Measurements from ENCODE around the gene SEMA4D.

DNA sequence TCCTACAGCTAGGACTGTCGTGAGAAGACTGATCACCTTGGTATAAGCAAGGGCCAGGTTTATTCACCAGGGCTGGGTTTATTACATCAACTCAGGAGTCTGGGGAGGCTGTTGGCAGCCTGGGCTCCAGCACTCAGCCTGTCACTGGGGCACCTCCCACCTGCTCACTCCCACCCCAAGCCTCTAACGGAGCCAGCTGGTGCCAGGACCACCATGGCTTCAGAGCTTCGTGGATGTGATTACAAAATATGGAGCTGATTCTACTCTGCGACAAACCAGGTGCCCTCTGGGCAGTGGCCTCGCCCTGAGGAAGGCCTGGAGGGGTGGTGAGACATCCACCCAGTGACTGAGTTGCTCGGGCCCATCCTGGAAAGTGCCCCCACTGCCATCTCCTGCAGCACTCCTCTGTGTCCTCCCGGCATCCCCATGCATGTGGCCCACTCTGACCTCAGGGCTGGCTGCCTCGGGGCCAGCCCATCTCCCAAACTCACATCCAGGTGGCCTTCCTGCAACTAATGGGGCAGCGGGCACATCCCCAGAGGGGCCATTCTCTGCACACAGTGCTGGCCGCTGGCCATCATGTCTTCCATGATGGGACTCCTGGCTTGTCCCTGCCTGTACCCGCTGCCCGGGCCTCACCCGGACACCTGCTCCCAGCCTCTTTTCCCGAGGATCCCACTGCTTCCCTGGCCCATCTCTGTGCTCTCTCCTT lies 130.0 kb downstream of the SEMA4D start:
- peak in 2 of 3 donors; percentile 18 to 55 for TF ChIP-seq POLR2AphosphoS5 (IDR thresholded peaks at IDR 0.05)
- TF ChIP-seq POLR2A (IDR thresholded peaks at IDR 0.05): no peak
- TF ChIP-seq, protein P1, sequence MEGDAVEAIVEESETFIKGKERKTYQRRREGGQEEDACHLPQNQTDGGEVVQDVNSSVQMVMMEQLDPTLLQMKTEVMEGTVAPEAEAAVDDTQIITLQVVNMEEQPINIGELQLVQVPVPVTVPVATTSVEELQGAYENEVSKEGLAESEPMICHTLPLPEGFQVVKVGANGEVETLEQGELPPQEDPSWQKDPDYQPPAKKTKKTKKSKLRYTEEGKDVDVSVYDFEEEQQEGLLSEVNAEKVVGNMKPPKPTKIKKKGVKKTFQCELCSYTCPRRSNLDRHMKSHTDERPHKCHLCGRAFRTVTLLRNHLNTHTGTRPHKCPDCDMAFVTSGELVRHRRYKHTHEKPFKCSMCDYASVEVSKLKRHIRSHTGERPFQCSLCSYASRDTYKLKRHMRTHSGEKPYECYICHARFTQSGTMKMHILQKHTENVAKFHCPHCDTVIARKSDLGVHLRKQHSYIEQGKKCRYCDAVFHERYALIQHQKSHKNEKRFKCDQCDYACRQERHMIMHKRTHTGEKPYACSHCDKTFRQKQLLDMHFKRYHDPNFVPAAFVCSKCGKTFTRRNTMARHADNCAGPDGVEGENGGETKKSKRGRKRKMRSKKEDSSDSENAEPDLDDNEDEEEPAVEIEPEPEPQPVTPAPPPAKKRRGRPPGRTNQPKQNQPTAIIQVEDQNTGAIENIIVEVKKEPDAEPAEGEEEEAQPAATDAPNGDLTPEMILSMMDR (IDR thresholded peaks at IDR 0.05 in 8 of 11, conservative IDR thresholded peaks at IDR 0.05 in 3 of 11): no peak

Measured in spleen (tissue), 7 donors.